HL-60 (cell line): ENCODE results near the gene SYNGR3.
A peak's percentile ranks its signal among the peaks of the same experiment; 100 is the strongest.

Experiments
- DNase-seq, 2 experiments: peaks; one replicate each; pipeline ENCODE4 v3.0.0-alpha.2; 2010 to 2020; ENCODE audit warnings: low read depth in 1 of 2, low spot score in 1 of 2
- H3K27ac ChIP-seq: fragments of 250-450 bp; sonication (Bioruptor Pico); replicated peaks from 2 replicates; pipeline ENCODE4 v1.5.1; 2020; ENCODE audit warnings: mild to moderate bottlenecking, moderate library complexity
- H3K27me3 ChIP-seq: fragments of 250-450 bp; sonication (Bioruptor Pico); 2 replicates; pipeline ENCODE4 v1.5.1; 2021; ENCODE audit warnings: mild to moderate bottlenecking, moderate library complexity; ENCODE audit not compliant: insufficient read depth, poor library complexity, severe bottlenecking
- H3K4me3 ChIP-seq: replicated peaks from 2 replicates; pipeline ENCODE4 v1.5.1; 2011; ENCODE audit warnings: mild to moderate bottlenecking, control low read depth, low read length; ENCODE audit not compliant: insufficient read depth
- GABPA ChIP-seq: IDR thresholded peaks from 2 replicates; pipeline ENCODE4 v1.6.1; 2012; ENCODE audit warnings: low read depth
- POLR2AphosphoS5 ChIP-seq: IDR thresholded peaks from 2 replicates; pipeline ENCODE4 v1.6.1; 2012; ENCODE audit warnings: low read depth
- SPI1 ChIP-seq: IDR thresholded peaks from 2 replicates; pipeline ENCODE4 v1.6.1; 2012; ENCODE audit warnings: low read depth, mild to moderate bottlenecking, borderline replicate concordance
- long read RNA-seq: library from polyadenylated mRNA; unstranded; transcript quantifications from one replicate; pipeline ENCODE4 v2.0.0, GENCODE V29; 2020
- TF ChIP-seq, protein P1 (sequence below): IDR thresholded peaks from 2 replicates; pipeline ENCODE4 v1.6.1; 2012; ENCODE audit warnings: low read depth; ENCODE audit not compliant: insufficient replicate concordance
- TF ChIP-seq, protein P2 (sequence below): IDR thresholded peaks from one replicate; pipeline ENCODE4 v1.5.1; 2011; ENCODE audit warnings: low read length, control low read depth, inconsistent platforms; ENCODE audit not compliant: insufficient read depth

The SYNGR3 gene, protein sequence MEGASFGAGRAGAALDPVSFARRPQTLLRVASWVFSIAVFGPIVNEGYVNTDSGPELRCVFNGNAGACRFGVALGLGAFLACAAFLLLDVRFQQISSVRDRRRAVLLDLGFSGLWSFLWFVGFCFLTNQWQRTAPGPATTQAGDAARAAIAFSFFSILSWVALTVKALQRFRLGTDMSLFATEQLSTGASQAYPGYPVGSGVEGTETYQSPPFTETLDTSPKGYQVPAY
- long read RNA-seq: 0 reads

DNA sequence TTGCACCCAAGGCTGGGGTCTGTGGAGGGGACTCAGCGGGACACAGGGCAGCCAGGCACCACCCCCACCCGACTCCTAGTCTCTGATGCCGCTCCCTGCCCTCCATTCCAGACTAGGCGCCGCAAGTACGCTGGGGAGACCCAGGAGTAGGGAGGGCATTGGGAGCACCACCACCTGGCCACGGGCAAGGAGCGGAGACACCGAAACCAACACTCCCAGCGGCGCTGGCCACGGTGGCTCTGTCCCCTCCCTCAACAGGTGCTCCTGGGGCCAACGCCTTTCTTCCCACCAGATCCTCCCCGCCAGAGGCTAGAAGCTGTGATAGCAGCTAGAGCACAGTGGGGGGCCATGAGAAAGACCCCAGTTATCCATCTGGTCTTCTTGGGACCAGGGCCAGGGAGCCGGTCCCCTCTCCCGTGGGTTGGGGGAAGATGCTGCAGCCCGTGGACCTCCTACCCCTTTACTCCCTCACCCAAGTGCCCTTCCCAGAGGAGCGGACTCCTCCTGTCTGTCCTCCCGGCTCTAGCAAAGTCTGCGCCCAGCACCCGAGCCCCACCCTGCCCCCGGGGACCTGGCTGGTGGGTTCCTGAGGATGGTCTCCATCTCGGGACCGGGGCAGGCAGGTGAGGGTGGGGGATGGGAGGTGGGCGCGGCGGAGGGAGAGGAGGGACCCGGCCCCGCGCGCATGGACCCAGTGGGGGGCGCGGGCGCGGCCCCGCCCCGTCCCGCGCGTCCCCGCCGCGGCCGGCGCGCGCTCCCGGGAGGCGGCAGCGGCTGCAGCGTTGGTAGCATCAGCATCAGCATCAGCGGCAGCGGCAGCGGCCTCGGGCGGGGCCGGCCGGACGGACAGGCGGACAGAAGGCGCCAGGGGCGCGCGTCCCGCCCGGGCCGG is at the start of gene SYNGR3:
TSS of gene SYNGR3 (plus strand) at position 762 of the 892 bp plus-strand sequence. CDS start 133 bp downstream, outside the sequence.
- Histone ChIP-seq H3K4me3 (no peak within 1 kb of the TSS; the same call in 1 of the 2 replicates), H3K27ac (no peak within 1 kb of the TSS)

DNA sequence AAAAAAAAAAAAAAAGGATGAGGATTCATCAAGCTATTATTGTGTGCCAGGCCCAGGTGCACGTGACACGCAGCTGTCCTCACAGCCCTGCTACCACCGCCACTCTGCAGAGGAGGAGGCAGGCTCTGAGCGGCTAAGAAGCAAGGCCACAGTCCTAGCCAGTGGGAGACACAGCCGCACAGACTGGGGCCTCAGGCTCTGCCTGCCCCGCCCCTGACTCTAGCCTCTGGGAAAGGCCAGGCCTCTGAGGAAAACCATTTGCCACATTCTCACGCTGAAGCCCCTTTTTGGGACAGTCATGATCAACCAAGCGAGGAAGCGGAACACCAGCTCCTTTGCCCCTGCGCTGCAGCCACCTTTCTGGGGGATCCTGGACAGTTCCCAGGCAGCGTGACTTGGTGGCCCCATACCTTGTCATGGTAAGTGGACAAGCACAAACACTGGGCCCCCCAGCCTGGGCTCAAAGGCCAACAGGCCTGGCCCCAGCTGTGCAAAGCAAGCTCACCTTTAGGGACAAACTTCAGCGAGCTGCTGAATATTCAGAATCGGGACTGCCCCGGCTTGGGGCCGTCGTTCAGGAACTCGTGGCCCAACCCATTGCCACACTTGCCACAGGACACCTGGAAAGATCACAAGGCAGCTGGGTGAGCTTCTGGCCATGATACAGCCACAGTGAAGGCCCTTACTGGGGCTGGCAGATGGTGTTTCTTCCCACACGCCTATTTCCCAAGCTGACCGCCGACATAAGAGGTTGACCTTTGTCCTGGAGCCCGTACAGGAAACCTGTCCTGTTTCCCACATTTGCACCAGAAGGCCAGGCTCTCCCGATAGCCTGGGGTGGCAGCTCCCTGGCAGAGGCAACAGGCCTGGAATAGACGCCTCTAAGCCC is 49.3 kb upstream of the SYNGR3 start:
- peak in 1 of 2 experiments; percentile 93 for DNase-seq
- TF ChIP-seq POLR2AphosphoS5 (peak; percentile 75), GABPA (no peak), SPI1 (no peak)
- Histone ChIP-seq H3K4me3 (peak overlapping the region; percentile 98), H3K27ac (peak overlapping the region; percentile 85), H3K27me3 (no peaks in the 10 kb centered on the region)

More for the DNA sequence above, at the start of gene SYNGR3:
- TF ChIP-seq, protein P1, sequence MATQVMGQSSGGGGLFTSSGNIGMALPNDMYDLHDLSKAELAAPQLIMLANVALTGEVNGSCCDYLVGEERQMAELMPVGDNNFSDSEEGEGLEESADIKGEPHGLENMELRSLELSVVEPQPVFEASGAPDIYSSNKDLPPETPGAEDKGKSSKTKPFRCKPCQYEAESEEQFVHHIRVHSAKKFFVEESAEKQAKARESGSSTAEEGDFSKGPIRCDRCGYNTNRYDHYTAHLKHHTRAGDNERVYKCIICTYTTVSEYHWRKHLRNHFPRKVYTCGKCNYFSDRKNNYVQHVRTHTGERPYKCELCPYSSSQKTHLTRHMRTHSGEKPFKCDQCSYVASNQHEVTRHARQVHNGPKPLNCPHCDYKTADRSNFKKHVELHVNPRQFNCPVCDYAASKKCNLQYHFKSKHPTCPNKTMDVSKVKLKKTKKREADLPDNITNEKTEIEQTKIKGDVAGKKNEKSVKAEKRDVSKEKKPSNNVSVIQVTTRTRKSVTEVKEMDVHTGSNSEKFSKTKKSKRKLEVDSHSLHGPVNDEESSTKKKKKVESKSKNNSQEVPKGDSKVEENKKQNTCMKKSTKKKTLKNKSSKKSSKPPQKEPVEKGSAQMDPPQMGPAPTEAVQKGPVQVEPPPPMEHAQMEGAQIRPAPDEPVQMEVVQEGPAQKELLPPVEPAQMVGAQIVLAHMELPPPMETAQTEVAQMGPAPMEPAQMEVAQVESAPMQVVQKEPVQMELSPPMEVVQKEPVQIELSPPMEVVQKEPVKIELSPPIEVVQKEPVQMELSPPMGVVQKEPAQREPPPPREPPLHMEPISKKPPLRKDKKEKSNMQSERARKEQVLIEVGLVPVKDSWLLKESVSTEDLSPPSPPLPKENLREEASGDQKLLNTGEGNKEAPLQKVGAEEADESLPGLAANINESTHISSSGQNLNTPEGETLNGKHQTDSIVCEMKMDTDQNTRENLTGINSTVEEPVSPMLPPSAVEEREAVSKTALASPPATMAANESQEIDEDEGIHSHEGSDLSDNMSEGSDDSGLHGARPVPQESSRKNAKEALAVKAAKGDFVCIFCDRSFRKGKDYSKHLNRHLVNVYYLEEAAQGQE: no peak
- TF ChIP-seq POLR2AphosphoS5 (no peak), SPI1 (no peak), GABPA (no peak)
- TF ChIP-seq, protein P2, sequence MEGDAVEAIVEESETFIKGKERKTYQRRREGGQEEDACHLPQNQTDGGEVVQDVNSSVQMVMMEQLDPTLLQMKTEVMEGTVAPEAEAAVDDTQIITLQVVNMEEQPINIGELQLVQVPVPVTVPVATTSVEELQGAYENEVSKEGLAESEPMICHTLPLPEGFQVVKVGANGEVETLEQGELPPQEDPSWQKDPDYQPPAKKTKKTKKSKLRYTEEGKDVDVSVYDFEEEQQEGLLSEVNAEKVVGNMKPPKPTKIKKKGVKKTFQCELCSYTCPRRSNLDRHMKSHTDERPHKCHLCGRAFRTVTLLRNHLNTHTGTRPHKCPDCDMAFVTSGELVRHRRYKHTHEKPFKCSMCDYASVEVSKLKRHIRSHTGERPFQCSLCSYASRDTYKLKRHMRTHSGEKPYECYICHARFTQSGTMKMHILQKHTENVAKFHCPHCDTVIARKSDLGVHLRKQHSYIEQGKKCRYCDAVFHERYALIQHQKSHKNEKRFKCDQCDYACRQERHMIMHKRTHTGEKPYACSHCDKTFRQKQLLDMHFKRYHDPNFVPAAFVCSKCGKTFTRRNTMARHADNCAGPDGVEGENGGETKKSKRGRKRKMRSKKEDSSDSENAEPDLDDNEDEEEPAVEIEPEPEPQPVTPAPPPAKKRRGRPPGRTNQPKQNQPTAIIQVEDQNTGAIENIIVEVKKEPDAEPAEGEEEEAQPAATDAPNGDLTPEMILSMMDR: no peak
- peaks cover 26% of the 10 kb centered on the region for H3K27me3 ChIP-seq
- DNase-seq: no peak

DNA sequence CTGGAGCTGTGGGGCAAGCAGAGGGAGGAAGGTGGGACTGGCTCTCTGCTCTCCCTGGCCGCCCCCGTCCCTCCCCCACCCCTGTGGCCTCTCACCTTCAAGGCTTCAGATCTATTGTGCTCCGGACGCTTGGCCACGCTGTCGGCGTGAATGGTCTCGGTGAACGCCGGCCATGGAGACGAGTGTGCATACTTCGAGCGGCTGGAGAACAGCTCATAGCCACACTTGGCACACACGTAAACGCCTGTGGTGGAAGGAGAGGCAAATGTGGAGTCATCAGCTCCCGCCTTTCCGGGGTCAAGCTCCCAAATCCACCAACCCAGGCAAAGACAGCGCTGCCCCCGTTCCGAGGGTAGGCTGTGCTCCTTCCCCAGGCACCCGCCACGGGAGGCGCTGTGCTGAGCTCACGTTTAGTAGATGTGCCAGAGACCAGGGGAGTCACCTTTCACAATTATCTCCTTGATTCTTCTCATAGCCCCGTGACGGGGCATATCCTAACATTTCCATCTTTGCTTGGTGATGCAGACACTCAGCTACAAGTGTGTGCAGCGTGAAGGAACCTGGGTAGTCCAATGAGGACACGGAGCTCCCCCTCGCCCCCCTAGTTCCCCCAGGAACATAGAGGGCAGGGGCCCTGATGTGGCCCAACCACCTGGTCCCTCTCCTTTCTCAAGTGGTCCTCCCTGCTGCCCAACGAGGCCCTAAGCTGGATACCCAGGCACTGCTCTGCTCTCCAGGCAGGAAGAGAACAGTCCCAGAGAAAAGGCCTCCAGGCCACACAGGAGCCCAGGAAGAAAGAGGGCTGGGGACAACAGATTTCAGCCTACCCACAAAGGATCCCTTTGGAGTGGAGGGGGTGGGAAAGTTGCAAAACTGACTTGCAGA is 48.4 kb upstream of the SYNGR3 start:
- TF ChIP-seq POLR2AphosphoS5: no peak; the same call in 1 of the 2 replicates
- no peak for TF ChIP-seq SPI1
- TF ChIP-seq, protein P1: no peak
- TF ChIP-seq GABPA: no peak; the same call in 1 of the 2 replicates
- TF ChIP-seq, protein P2: peak; percentile 74
- peak; percentile 68 to 84 for DNase-seq
- Histone ChIP-seq H3K4me3 (peak overlapping the region; percentile 98), H3K27me3 (no peaks in the 10 kb centered on the region), H3K27ac (peak overlapping the region; percentile 85)
